HAP-1 (cell line): ENCODE results near the gene OPN1MW3.
A peak's percentile ranks its signal among the peaks of the same experiment; 100 is the strongest.
"Not testable (repeated sequence)": the region's sequence is repeated elsewhere in the genome, so short reads cannot be mapped to it uniquely, and the experiment has no call there.

Experiments
- DNase-seq, 2 experiments: peaks; one replicate each; pipeline ENCODE4 v3.0.0-alpha.2; 2016 to 2020; ENCODE audit warnings: low spot score in 2 of 2
- H3K27me3 ChIP-seq: fragments of 250-450 bp; sonication (Bioruptor Pico); 2 replicates; pipeline ENCODE4 v1.5.1; 2020; ENCODE audit warnings: low read depth, mild to moderate bottlenecking, moderate library complexity
- H3K36me3 ChIP-seq: fragments of 250-450 bp; sonication (Bioruptor Pico); replicated peaks from 2 replicates; pipeline ENCODE4 v1.5.1; 2020; ENCODE audit warnings: mild to moderate bottlenecking
- H3K4me1 ChIP-seq: fragments of 250-450 bp; sonication (Bioruptor Pico); 2 replicates; pipeline ENCODE4 v1.5.1; 2020; ENCODE audit warnings: mild to moderate bottlenecking
- H3K4me3 ChIP-seq: fragments of 250-450 bp; sonication (Bioruptor Pico); 2 replicates; pipeline ENCODE4 v1.5.1; 2020; ENCODE audit warnings: mild to moderate bottlenecking, moderate library complexity
- H3K9me3 ChIP-seq: fragments of 250-450 bp; sonication (Bioruptor Pico); 2 replicates; pipeline ENCODE4 v1.5.1; 2020; ENCODE audit warnings: mild to moderate bottlenecking, moderate library complexity
- in situ Hi-C: fragments of 300-500 bp; cut with MboI; formaldehyde crosslinking; loops from 3 replicates; pipeline ENCODE4 v1.14.3; 2020; ENCODE audit warnings: low sequenced_read_pairs, inconsistent platforms, mixed read lengths

The OPN1MW3 gene

GRCh38 chrX:154257282-154257681 lies at the start of gene OPN1MW3:
OPN1MW3 (plus strand) TSS chrX:154257582; CDS start chrX:154257620, 38 bp downstream.
- H3K27me3 ChIP-seq, H3K4me1 ChIP-seq, H3K36me3 ChIP-seq, DNase-seq, in situ Hi-C loops, H3K4me3 ChIP-seq, H3K9me3 ChIP-seq: not testable (repeated sequence)

GRCh38 chrX:154209670-154210418 lies 47.5 kb upstream of the OPN1MW3 start:
- H3K36me3 ChIP-seq, H3K9me3 ChIP-seq, DNase-seq, H3K27me3 ChIP-seq, in situ Hi-C loops, H3K4me3 ChIP-seq, H3K4me1 ChIP-seq: not testable (repeated sequence)

GRCh38 chrX:154211057-154211456 lies 46.3 kb upstream of the OPN1MW3 start:
- DNase-seq: peak in 1 of 2 experiments; percentile 3
- H3K4me3 ChIP-seq, H3K9me3 ChIP-seq, H3K27me3 ChIP-seq, H3K36me3 ChIP-seq, H3K4me1 ChIP-seq, in situ Hi-C loops: not testable (repeated sequence)

GRCh38 chrX:154211499-154211898 lies 45.9 kb upstream of the OPN1MW3 start:
- H3K4me3 ChIP-seq, in situ Hi-C loops, H3K4me1 ChIP-seq, H3K27me3 ChIP-seq, H3K36me3 ChIP-seq, H3K9me3 ChIP-seq, DNase-seq: not testable (repeated sequence)

GRCh38 chrX:154219456-154219855 lies 37.9 kb upstream of the OPN1MW3 start, which contains the start of gene OPN1MW2:
OPN1MW2 (plus strand) TSS chrX:154219756; CDS start chrX:154219816, 60 bp downstream.
- H3K27me3 ChIP-seq, in situ Hi-C loops, H3K4me3 ChIP-seq, H3K9me3 ChIP-seq, H3K4me1 ChIP-seq, DNase-seq, H3K36me3 ChIP-seq: not testable (repeated sequence)

- in situ Hi-C loops: not testable (repeated sequence)
Measured at GRCh38 chrX:154225292-154225691, 32.1 kb upstream of the OPN1MW3 start.

GRCh38 chrX:154226706-154227105 lies 30.7 kb upstream of the OPN1MW3 start:
- H3K4me1 ChIP-seq, H3K27me3 ChIP-seq, H3K4me3 ChIP-seq, H3K9me3 ChIP-seq, in situ Hi-C loops, DNase-seq, H3K36me3 ChIP-seq: not testable (repeated sequence)

More at GRCh38 chrX:154225292-154225691, 32.1 kb upstream of the OPN1MW3 start:
- not testable (repeated sequence) for H3K27me3 ChIP-seq, H3K4me1 ChIP-seq, DNase-seq, H3K36me3 ChIP-seq, H3K9me3 ChIP-seq, H3K4me3 ChIP-seq

GRCh38 chrX:154231443-154231842 lies 25.9 kb upstream of the OPN1MW3 start:
- in situ Hi-C loops, H3K4me3 ChIP-seq, H3K36me3 ChIP-seq, DNase-seq, H3K4me1 ChIP-seq, H3K27me3 ChIP-seq, H3K9me3 ChIP-seq: not testable (repeated sequence)

- H3K4me3 ChIP-seq, in situ Hi-C loops, DNase-seq, H3K27me3 ChIP-seq, H3K4me1 ChIP-seq, H3K9me3 ChIP-seq, H3K36me3 ChIP-seq: not testable (repeated sequence)
Measured at GRCh38 chrX:154233620-154234019, 23.8 kb upstream of the OPN1MW3 start.

GRCh38 chrX:154238939-154239559 lies 18.3 kb upstream of the OPN1MW3 start:
- H3K27me3 ChIP-seq, H3K36me3 ChIP-seq, H3K4me3 ChIP-seq, H3K4me1 ChIP-seq, H3K9me3 ChIP-seq, in situ Hi-C loops: not testable (repeated sequence)
- DNase-seq: peak in 1 of 2 experiments; percentile 6

- H3K27me3 ChIP-seq, DNase-seq, H3K4me3 ChIP-seq, H3K9me3 ChIP-seq, H3K36me3 ChIP-seq, in situ Hi-C loops, H3K4me1 ChIP-seq: not testable (repeated sequence)
Measured at GRCh38 chrX:154239982-154240503, 17.3 kb upstream of the OPN1MW3 start.

- H3K36me3 ChIP-seq, H3K4me3 ChIP-seq, H3K4me1 ChIP-seq, DNase-seq, H3K9me3 ChIP-seq, in situ Hi-C loops, H3K27me3 ChIP-seq: not testable (repeated sequence)
Measured at GRCh38 chrX:154247377-154248045, 9.9 kb upstream of the OPN1MW3 start.

GRCh38 chrX:154248076-154248475 lies 9.3 kb upstream of the OPN1MW3 start:
- H3K9me3 ChIP-seq, in situ Hi-C loops, H3K27me3 ChIP-seq, H3K36me3 ChIP-seq, H3K4me3 ChIP-seq, H3K4me1 ChIP-seq, DNase-seq: not testable (repeated sequence)

- H3K4me1 ChIP-seq, H3K4me3 ChIP-seq, DNase-seq, H3K36me3 ChIP-seq, H3K27me3 ChIP-seq, H3K9me3 ChIP-seq, in situ Hi-C loops: not testable (repeated sequence)
Measured at GRCh38 chrX:154258711-154259110, 1.3 kb downstream of the OPN1MW3 start.
